ENCODE data around the gene DYNLT2B. TPM values are rescaled to one million over a fixed set of nuclear protein-coding genes. Genes with fewer than 3 reads are reported as not detected.
"Not testable (repeated sequence)": the region's sequence is repeated elsewhere in the genome, so short reads cannot be mapped to it uniquely, and the experiment has no call there.

DYNLT2B gene
- total RNA-seq, 1 experiment from 2014 or later = 32.6 TPM

GRCh38 chr3:196326936-196327335 is 8.9 kb upstream of the DYNLT2B start:
- DNase-seq (ENCODE audit: low spot score) = no peak

- peak; percentile 34 for DNase-seq (ENCODE audit: low spot score)
These were observed 5.7 kb upstream of the DYNLT2B start for GRCh38 chr3:196323691-196324090.

- no peak for DNase-seq (ENCODE audit: low spot score)
These were observed 5.0 kb upstream of the DYNLT2B start for GRCh38 chr3:196323016-196323415.

- DNase-seq (ENCODE audit: low spot score) = no peak
These were observed 3.1 kb upstream of the DYNLT2B start for GRCh38 chr3:196321162-196321561.

- no peak for DNase-seq (ENCODE audit: low spot score)
These were observed 2.1 kb upstream of the DYNLT2B start for GRCh38 chr3:196320137-196320536.

- not testable (repeated sequence) for DNase-seq (ENCODE audit: low spot score)
These were observed 997 bp downstream of the DYNLT2B start for GRCh38 chr3:196316799-196317686.

GRCh38 chr3:196315821-196316220 is 2.2 kb downstream of the DYNLT2B start:
- no peak for DNase-seq (ENCODE audit: low spot score)

GRCh38 chr3:196314597-196314996 is 3.4 kb downstream of the DYNLT2B start:
- DNase-seq (ENCODE audit: low spot score) = no peak

- DNase-seq (ENCODE audit: low spot score) = not testable (repeated sequence)
These were observed 4.0 kb downstream of the DYNLT2B start for GRCh38 chr3:196314086-196314485.

GRCh38 chr3:196302960-196303359 is 15.1 kb downstream of the DYNLT2B start:
- not testable (repeated sequence) for DNase-seq (ENCODE audit: low spot score)

- not testable (repeated sequence) for DNase-seq (ENCODE audit: low spot score)
These were observed 15.5 kb downstream of the DYNLT2B start for GRCh38 chr3:196302551-196302950.

- no peak for DNase-seq (ENCODE audit: low spot score)
These were observed 19.5 kb downstream of the DYNLT2B start for GRCh38 chr3:196298521-196298920.

GRCh38 chr3:196292286-196292923 is 25.6 kb downstream of the DYNLT2B start:
- DNase-seq (ENCODE audit: low spot score) = no peak

GRCh38 chr3:196288141-196288460 is 29.9 kb downstream of the DYNLT2B start:
- DNase-seq (ENCODE audit: low spot score) = peak; percentile 40

- peak; percentile 98 for DNase-seq (ENCODE audit: low spot score)
These were observed 30.4 kb downstream of the DYNLT2B start, which contains the start of gene PCYT1A for GRCh38 chr3:196287440-196288140. Gene PCYT1A, minus strand, starts transcription at chr3:196287726. Its CDS starts 17,195 bp downstream, at chr3:196270531.

- DNase-seq (ENCODE audit: low spot score) = peak; percentile 29
These were observed 31.0 kb downstream of the DYNLT2B start for GRCh38 chr3:196287090-196287439.

- no peak for DNase-seq (ENCODE audit: low spot score)
These were observed 33.6 kb downstream of the DYNLT2B start for GRCh38 chr3:196284396-196284795.

GRCh38 chr3:196281962-196282361 is 36.1 kb downstream of the DYNLT2B start:
- DNase-seq (ENCODE audit: low spot score) = no peak

- DNase-seq (ENCODE audit: low spot score) = no peak
These were observed 37.2 kb downstream of the DYNLT2B start for GRCh38 chr3:196280689-196281440.

GRCh38 chr3:196275126-196275525 is 42.9 kb downstream of the DYNLT2B start:
- no peak for DNase-seq (ENCODE audit: low spot score)

- DNase-seq (ENCODE audit: low spot score) = peak; percentile 30
These were observed 43.5 kb downstream of the DYNLT2B start for GRCh38 chr3:196274585-196274984.

- no peak for DNase-seq (ENCODE audit: low spot score)
These were observed 44.4 kb downstream of the DYNLT2B start for GRCh38 chr3:196273655-196274054.

Data from A172 (cell line).